HG02852 (cell line): Measurements from ENCODE around the gene AMN.

Experiments used
- ATAC-seq: cut with Tn5 transposase; IDR thresholded peaks from one replicate; pipeline ENCODE4 v1.9.1; 2021; ENCODE audit warnings: mild to moderate bottlenecking, moderate library complexity; ENCODE audit not compliant: unreplicated experiment

Gene AMN

GRCh38 chr14:102965282-102965681 is 42.8 kb downstream of the AMN start:
- no peak for ATAC-seq

GRCh38 chr14:102965971-102966655 is 43.6 kb downstream of the AMN start:
- no peak for ATAC-seq

GRCh38 chr14:102966681-102967505 is 44.4 kb downstream of the AMN start:
- no peak for ATAC-seq

GRCh38 chr14:102967506-102967795 is 45.0 kb downstream of the AMN start:
- no peak for ATAC-seq

GRCh38 chr14:102968306-102968705 is 45.8 kb downstream of the AMN start:
- ATAC-seq: no peak

- no peak for ATAC-seq
Measured at GRCh38 chr14:102969060-102969791, 46.8 kb downstream of the AMN start.

- no peak for ATAC-seq
Measured at GRCh38 chr14:102969901-102970300, 47.4 kb downstream of the AMN start.

GRCh38 chr14:102970496-102970895 is 48.0 kb downstream of the AMN start:
- ATAC-seq: no peak

GRCh38 chr14:102971314-102971713 is 48.9 kb downstream of the AMN start:
- ATAC-seq: no peak

- ATAC-seq: no peak
Measured at GRCh38 chr14:102971836-102972606, 49.6 kb downstream of the AMN start.

GRCh38 chr14:102973706-102974285 is 51.3 kb downstream of the AMN start:
- ATAC-seq: no peak

GRCh38 chr14:102975662-102976061 is 53.2 kb downstream of the AMN start:
- ATAC-seq: no peak

- no peak for ATAC-seq
Measured at GRCh38 chr14:102977475-102977874, 55.0 kb downstream of the AMN start.

GRCh38 chr14:102979406-102979805 is 56.9 kb downstream of the AMN start:
- ATAC-seq: no peak

GRCh38 chr14:102980409-102980810 is 57.9 kb downstream of the AMN start:
- ATAC-seq: no peak
